ENCODE results near the gene RIMS3.

Gene RIMS3

GRCh38 chr1:40691538-40692428 is 26.3 kb upstream of the RIMS3 start, which contains the start of gene NFYC:
NFYC (plus strand) TSS chr1:40691704; CDS start chr1:40738844, 47,140 bp downstream.
- DNase-seq (ENCODE audit: low read depth) = peak; percentile 87

- no peak for DNase-seq (ENCODE audit: low read depth)
Observed at GRCh38 chr1:40690771-40691537, 25.5 kb upstream of the RIMS3 start.

- DNase-seq (ENCODE audit: low read depth) = no peak
Observed at GRCh38 chr1:40689737-40690136, 24.3 kb upstream of the RIMS3 start.

DNA sequence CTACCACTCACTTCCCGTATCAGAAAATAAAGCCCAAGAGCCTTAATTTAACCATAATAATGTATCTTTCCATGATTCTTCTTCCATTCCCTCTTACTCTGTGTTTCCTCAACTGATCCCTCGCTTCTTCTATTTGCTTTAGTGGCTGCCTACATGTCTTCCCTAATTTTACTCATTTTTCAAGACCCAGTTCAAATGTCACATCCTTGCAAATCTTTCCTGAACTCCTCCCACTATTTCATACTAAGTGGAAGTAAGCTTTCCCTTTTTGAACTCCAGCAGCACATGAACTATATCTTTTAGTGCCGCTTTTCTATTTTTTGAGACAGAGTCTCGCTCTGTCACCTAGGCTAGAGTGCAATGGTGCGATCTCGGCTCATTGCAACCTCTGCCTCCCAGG is 22.2 kb upstream of the RIMS3 start:
- DNase-seq (ENCODE audit: low read depth) = no peak

- no peak for DNase-seq (ENCODE audit: low read depth)
Observed at GRCh38 chr1:40687059-40687458, 21.6 kb upstream of the RIMS3 start.

- no peak for DNase-seq (ENCODE audit: low read depth)
Observed at GRCh38 chr1:40684669-40685068, 19.2 kb upstream of the RIMS3 start.

DNA sequence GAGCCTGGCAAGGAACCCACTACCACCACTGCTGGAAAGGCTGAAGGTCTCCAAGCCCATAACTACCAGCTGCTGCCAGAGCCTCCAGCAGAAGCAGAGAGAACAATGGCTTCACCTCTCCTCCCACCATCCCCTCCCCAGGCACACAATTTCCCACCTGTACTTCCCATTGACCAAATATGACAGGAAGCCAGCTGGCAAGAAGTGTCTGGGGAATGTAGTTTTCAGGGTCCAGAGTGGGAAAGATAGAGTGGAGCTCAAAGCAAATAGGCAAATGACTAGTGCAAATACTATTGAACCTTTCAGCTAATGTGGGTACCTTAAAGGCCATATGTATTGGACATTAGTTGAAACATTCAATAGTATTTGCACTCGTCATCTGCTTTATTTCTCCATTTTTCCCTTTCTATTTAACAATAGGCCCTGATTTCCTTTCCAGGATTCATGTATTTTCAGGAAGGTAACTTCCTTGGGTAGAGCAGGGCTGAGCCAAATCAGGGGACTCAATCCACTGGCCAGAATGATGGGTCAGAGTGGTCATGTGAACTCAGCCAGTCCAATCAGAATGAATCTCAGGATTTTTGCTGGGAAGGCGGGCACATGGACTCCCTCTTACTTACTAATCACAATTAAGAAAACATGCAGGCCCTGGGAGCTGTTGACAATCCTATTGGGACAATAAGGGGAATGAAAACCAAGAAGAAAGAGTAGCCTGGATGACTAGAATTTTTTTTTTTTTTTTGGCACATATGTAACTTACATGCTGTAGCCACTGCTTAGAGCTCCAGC is 13.9 kb upstream of the RIMS3 start:
- no peak for DNase-seq (ENCODE audit: low read depth)

DNA sequence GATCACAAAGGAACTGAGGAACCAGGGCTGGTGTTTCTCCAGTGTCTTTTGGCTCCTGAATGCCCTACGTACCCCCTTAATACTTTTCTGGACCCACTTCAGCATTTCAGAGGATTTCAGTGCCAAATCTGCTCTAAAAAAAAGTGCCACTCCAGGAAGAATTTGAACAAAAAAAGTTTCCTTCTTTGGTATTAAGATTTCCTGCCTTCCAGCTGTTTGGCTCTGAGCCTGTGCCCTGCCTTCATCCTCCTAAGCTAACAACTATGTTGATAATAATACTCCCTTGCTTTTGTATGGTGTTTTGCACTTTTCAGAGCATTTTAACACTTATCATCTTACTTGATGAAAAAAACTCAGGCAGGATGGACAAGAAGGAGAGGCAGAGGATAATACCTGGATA is 11.0 kb upstream of the RIMS3 start:
- no peak for DNase-seq (ENCODE audit: low read depth)

DNA sequence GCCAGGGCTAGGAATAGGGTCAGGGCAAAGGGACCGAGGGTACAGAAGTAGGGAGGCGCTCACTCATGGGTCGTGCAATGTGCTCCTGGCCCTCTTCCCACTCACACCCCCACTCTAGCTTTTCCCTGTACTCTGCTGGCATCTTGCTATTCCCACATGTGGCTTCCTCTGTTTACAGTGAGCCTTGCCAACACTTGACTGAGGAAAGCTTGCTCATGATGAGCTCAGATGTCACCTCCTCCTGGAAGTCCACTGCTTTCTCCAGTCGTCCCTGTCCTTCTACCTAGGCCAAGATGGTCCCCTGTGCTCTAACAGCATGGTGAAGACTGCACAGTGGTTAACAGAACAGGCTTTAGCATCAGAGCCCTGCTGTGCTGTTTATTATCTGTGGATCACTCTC is 8.0 kb upstream of the RIMS3 start:
- no peak for DNase-seq (ENCODE audit: low read depth)

DNA sequence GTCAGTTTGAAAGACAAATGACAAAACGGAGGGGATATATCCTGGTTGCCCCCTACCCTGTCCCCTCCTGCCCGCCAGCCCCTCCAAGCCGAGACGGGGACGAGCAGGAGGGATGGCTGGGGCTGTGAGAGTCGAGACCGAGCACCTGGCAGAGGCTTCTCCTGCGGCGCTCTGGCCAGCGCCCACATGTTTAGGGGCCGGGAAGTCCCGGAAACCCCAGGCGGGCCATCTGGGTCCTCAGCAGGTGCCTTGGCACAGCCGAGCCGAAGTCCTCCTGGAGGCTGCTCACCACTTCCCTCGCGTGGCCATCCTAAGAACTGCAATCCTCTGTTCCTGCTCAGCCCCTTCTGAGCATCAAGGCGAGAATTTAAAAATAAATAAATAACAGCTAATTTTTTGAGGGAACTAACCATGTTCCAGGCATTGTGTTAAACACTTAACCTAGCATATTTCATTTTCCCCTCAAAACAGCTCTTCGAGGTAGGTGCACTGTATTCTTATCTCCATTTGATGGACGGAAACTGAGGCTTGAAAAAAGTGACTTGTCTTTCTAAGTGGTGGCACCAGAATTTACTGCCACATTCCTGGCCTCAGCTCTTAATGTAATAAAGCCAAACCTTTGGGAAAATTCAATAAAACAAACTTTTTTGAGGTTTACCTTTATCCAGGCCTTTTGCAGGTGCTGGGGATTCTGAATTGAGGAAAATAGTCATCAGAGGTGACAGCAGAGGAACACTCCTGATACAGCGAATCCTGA is 3.5 kb upstream of the RIMS3 start:
- peak; percentile 69 for DNase-seq (ENCODE audit: low read depth)

DNA sequence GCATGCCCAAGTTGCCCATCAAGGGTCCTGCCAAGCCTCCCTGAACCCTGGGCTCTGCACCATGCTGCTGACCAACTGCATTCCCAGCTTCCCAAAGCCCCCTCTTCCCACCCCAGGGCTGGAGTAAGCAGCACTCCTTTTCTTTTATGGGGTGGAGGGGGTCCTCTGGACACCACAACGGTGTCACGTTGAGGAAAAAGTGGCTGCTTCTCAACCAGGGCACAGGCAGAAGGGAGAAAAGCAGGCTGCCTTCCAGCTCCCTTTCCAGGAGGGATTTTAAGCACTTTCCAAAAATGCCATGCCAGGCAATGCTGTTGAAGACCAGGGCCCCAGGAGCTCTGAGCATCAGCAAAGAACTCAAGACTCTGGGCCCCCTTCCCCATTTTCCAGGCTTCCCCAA is 691 bp downstream of the RIMS3 start:
- no peak for DNase-seq (ENCODE audit: low read depth)

DNA sequence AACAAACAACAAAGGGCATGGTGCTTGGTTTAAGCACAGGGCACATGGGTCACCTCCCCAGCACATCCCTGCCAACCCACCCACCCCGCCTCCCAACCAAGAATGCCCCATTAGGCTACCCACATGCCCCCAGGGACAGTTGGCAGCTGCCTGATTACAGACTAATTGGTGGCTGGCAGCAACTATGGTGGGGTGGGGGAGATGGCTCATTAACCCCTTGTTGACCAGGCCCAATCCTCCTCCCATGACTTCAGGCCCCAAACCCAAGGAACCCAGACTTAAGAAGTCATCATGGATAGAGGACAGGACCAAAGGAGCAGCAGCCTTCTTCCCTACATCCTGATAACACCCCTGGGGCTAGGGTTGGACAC is 1.3 kb downstream of the RIMS3 start:
- no peak for DNase-seq (ENCODE audit: low read depth)

DNA sequence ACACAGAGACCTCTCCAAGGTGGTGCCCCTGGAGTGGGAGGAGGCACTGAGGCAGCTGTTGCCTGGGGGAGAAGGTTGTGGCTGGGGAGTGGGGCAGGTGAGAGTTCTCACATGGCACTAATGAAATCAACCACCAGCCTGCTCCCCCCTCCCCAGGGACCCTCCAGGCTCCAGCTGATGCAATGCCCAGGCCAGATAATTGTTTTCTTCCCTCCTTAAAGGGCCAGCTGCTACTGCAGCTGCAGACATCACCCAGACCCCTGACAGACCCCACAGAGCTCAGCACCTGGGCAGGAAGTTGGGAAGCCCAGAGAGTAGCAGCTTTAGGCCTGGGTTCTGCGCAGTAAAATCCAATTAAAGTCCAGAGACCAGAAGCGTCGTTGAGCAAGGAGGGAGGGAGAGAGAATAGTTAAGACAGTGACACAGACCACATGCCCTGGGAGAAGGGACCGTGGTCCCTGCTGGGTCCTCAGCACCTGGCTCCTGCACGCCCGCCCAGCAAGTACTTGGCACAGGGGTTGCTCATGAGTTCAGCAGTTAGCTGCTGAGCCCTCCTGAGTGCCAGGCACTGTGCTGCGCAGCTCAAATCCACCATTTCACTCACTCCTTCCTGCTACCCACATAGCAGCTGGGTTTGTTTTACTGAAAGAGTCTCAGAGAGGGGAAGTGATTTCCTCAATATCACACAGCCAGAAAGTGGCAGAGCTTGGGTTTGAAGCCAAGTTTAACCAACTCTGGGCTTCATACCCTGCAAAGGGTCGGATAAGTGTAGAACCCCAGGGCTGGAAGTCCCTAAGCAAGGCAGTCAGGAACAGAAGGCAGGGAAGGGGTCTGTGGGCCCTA is 1.9 kb downstream of the RIMS3 start:
- DNase-seq (ENCODE audit: low read depth) = no peak

- DNase-seq (ENCODE audit: low read depth) = no peak
Observed at GRCh38 chr1:40662864-40663263, 2.6 kb downstream of the RIMS3 start.

DNA sequence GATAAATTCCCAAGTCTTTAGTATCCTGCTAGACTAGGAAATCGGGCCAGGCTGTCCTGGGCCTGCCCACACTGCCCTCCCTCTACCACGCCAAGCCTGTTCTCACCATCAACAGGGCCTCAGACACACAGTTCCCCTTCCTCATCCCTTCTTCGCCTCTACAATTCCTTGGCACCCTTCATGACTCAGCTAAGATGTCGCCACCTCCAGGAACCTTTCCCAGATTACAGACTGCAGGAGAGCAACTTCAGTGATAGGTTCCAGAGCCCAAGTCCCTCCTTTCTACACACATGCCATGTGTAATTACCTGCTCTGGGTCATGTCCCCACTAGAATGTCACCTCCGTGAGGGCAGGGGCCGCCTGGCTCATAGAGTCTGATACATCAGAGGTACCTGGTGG is 3.3 kb downstream of the RIMS3 start:
- DNase-seq (ENCODE audit: low read depth) = no peak

GRCh38 chr1:40661678-40662077 is 3.8 kb downstream of the RIMS3 start:
- DNase-seq (ENCODE audit: low read depth) = no peak

DNA sequence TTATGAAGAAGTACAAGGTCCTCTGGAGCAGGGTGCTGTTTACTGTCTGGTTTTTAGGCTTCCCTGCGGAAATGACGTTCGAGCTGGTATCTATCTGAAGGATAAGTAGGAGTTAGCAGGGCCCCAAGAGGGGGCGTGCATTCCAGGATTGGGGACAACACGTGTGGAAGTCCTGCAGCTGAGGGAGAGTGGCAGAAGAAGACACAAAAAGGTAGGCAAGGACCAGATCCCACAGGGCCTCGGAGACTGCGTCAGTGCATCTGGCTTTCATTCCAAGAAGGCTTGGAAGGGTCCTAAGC is 5.9 kb downstream of the RIMS3 start:
- no peak for DNase-seq (ENCODE audit: low read depth)

GRCh38 chr1:40658751-40659648 is 6.5 kb downstream of the RIMS3 start:
- DNase-seq (ENCODE audit: low read depth) = no peak

DNA sequence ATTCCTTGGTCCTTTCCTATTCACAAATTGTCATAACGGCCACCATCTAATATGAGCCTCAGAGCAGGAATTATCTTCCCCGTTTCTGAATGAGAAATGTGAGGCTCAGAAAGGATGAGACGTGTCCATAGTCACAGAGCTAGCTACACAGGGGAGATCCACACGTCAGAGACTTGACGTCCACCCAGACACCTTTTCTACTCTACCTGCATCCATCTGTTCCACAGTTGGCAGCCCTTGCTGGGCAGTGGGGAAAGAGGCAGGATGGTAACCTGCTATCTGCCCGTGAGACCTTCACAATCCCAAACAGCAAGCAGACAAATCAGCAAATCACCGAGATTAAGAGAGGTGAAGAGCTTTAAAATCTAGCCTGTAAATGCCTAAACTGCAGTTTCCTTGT is 8.4 kb downstream of the RIMS3 start:
- no peak for DNase-seq (ENCODE audit: low read depth)
